HepG2 (cell line): Measurements from ENCODE around the gene SPTBN2. TPM values are rescaled to one million over a fixed set of nuclear protein-coding genes. Genes with fewer than 3 reads are reported as not detected.

Experiments
- BHLHE40 ChIP-seq: IDR thresholded peaks from 2 replicates; pipeline ENCODE4 v1.6.1; 2011; ENCODE audit warnings: low read length, improper control_type of control experiment
- CCDC6 ChIP-seq: sonication (generic); formaldehyde crosslinking; IDR thresholded peaks from 2 replicates; pipeline ENCODE4 v1.8.1; 2022; ENCODE audit warnings: mild to moderate bottlenecking, missing genetic modification reagents, moderate library complexity
- CHD4 ChIP-seq: fragments of 200-600 bp; sonication (generic); IDR thresholded peaks from 2 replicates; pipeline ENCODE4 v1.7.0; 2017; ENCODE audit warnings: mild to moderate bottlenecking, low read length, borderline replicate concordance
- DBP ChIP-seq: sonication (generic); formaldehyde crosslinking; IDR thresholded peaks from 2 replicates; pipeline ENCODE4 v1.4.0; 2020; ENCODE audit warnings: missing genetic modification reagents; ENCODE audit errors: not compliant biosample characterization
- GFI1 ChIP-seq: sonication (generic); formaldehyde crosslinking; IDR thresholded peaks from 2 replicates; pipeline ENCODE4 v1.5.0; 2020; ENCODE audit warnings: missing genetic modification reagents, mild to moderate bottlenecking, borderline replicate concordance
- MAFG ChIP-seq: sonication (generic); formaldehyde crosslinking; IDR thresholded peaks from 2 replicates; pipeline ENCODE4 v1.5.1; 2020; ENCODE audit warnings: mild to moderate bottlenecking, missing genetic modification reagents
- NONO ChIP-seq, 2 experiments: fragments of 450-650 bp in 1 of 2; sonication (generic) in 1 of 2; formaldehyde crosslinking in 1 of 2; IDR thresholded peaks in 1 of 2; conservative IDR thresholded peaks in 1 of 2; 2 replicates each; pipeline versions ENCODE4 v1.6.1 to v1.8.0; 2017 to 2022; ENCODE audit warnings: mild to moderate bottlenecking in 1 of 2, missing genetic modification reagents in 1 of 2, moderate library complexity in 1 of 2
- PATZ1 ChIP-seq: sonication (generic); formaldehyde crosslinking; IDR thresholded peaks from 2 replicates; pipeline ENCODE4 v1.4.0; 2020; ENCODE audit warnings: missing genetic modification reagents
- PRDM15 ChIP-seq: sonication (generic); formaldehyde crosslinking; IDR thresholded peaks from 2 replicates; pipeline ENCODE4 v1.4.0; 2020; ENCODE audit warnings: missing genetic modification reagents
- PREB ChIP-seq: sonication (generic); formaldehyde crosslinking; IDR thresholded peaks from 2 replicates; pipeline ENCODE4 v1.4.0; 2020; ENCODE audit warnings: missing genetic modification reagents
- TAF15 ChIP-seq: fragments of 200-400 bp; formaldehyde crosslinking; IDR thresholded peaks from one replicate; pipeline ENCODE4 v1.6.1; 2018; ENCODE audit warnings: mild to moderate bottlenecking, low read depth, low read length; ENCODE audit not compliant: poor library complexity, severe bottlenecking
- THYN1 ChIP-seq: sonication (generic); formaldehyde crosslinking; IDR thresholded peaks from 2 replicates; pipeline ENCODE4 v1.8.1; 2023; ENCODE audit warnings: low read depth, mild to moderate bottlenecking, moderate library complexity, missing genetic modification reagents, borderline replicate concordance
- ZMAT3 ChIP-seq: sonication (generic); formaldehyde crosslinking; conservative IDR thresholded peaks from 2 replicates; pipeline ENCODE4 v1.7.0; 2021; ENCODE audit warnings: missing genetic modification reagents
- ZMYM2 ChIP-seq: sonication (generic); formaldehyde crosslinking; IDR thresholded peaks from 2 replicates; pipeline ENCODE4 v1.8.0; 2022; ENCODE audit warnings: mild to moderate bottlenecking, missing genetic modification reagents
- ZNF44 ChIP-seq: sonication (generic); formaldehyde crosslinking; IDR thresholded peaks from 2 replicates; pipeline ENCODE4 v1.5.1; 2020; ENCODE audit warnings: mild to moderate bottlenecking, missing genetic modification reagents
- ZNF468 ChIP-seq: sonication (generic); formaldehyde crosslinking; IDR thresholded peaks from 2 replicates; pipeline ENCODE4 v1.8.0; 2022; ENCODE audit warnings: mild to moderate bottlenecking, moderate library complexity, missing genetic modification reagents
- ZNF530 ChIP-seq: sonication (generic); formaldehyde crosslinking; IDR thresholded peaks from 2 replicates; pipeline ENCODE4 v1.5.0; 2020; ENCODE audit warnings: low read depth, mild to moderate bottlenecking, missing genetic modification reagents
- ZNF580 ChIP-seq: IDR thresholded peaks from 2 replicates; pipeline ENCODE4 v1.6.1; 2016; ENCODE audit warnings: low read depth, borderline replicate concordance
- ZNF639 ChIP-seq: conservative IDR thresholded peaks from 2 replicates; pipeline ENCODE4 v1.6.1; 2018; ENCODE audit warnings: missing genetic modification reagents
- ZNF720 ChIP-seq: sonication (generic); formaldehyde crosslinking; IDR thresholded peaks from 2 replicates; pipeline ENCODE4 v1.4.0; 2020; ENCODE audit warnings: missing genetic modification reagents
- polyA plus RNA-seq, 8 experiments: library from polyadenylated mRNA; depleted of rRNA in 3 of 8; stranded (reverse) in 7 of 8; unstranded in 1 of 8; fragments of >200 nt; fragmentation: Illumina TruSeq in 4 of 8; extraction: Trizol in 4 of 8; gene quantifications; 2 replicates each; pipeline versions ENCODE4 v1.2.1 to v1.2.3, GENCODE V29; 2011 to 2016; ENCODE audit warnings: low read depth in 4 of 8, missing spikeins in 1 of 8, mixed read lengths in 1 of 8; ENCODE audit not compliant: insufficient read depth in 1 of 8
- total RNA-seq, 5 experiments: library from RNA; depleted of rRNA; stranded (reverse); fragments of >200 nt; fragmentation: Illumina TruSeq; extraction: Trizol; gene quantifications; 2 replicates each; pipeline ENCODE4 v1.2.3, GENCODE V29; 2016; ENCODE audit warnings: low read depth in 1 of 5

Gene SPTBN2
- total and polyA plus RNA-seq, 2 of the 13 experiments (the other 11 are each of a cell fraction or from before 2014, with no cell fraction given), result 0.65 to 4.0 TPM

- no peak for TF ChIP-seq NONO (IDR thresholded peaks at IDR 0.05)
- TF ChIP-seq NONO (CRISPR knock-in tag; conservative IDR thresholded peaks at IDR 0.05), result no peak
- no peak for TF ChIP-seq ZMAT3 (CRISPR knock-in tag)
- no peak for TF ChIP-seq ZNF580 (CRISPR knock-in tag)
- no peak for TF ChIP-seq PATZ1 (CRISPR knock-in tag)
- no peak for TF ChIP-seq ZMYM2
- TF ChIP-seq CHD4, result no peak
- TF ChIP-seq PRDM15, result no peak
- no peak for TF ChIP-seq ZNF639 (CRISPR knock-in tag)
- TF ChIP-seq ZNF530 (CRISPR knock-in tag), result no peak
- TF ChIP-seq TAF15, result no peak
- TF ChIP-seq ZNF468 (CRISPR knock-in tag), result no peak
- no peak for TF ChIP-seq MAFG (CRISPR knock-in tag)
- no peak for TF ChIP-seq DBP (CRISPR knock-in tag)
- TF ChIP-seq GFI1 (CRISPR knock-in tag), result no peak
- TF ChIP-seq CCDC6, result peak; percentile 75; the same call in 1 of the 2 replicates
- no peak for TF ChIP-seq ZNF44
- TF ChIP-seq THYN1 (CRISPR knock-in tag), result no peak
- no peak for TF ChIP-seq PREB (CRISPR knock-in tag)
- TF ChIP-seq ZNF720, result no peak
- no peak for TF ChIP-seq BHLHE40
These were observed 1.6 kb downstream of the SPTBN2 start (continued) for GRCh38 chr11:66727282-66728037.
